Astrocyte (in vitro differentiated cells and primary cell): ENCODE measurements around the gene KRT86. TPM values are rescaled to one million over a fixed set of nuclear protein-coding genes. Genes with fewer than 3 reads are reported as not detected.

Experiments used
- DNase-seq: peaks from one replicate; pipeline ENCODE4 v3.0.0-alpha.2; 2010; ENCODE audit warnings: low read depth
- FAIRE-seq: peaks from 2 replicates; lab custom pipeline; 2011; peaks lifted over from hg19 to GRCh38; lab: Jason Lieb, UNC
- H2AFZ ChIP-seq: 2 replicates; pipeline ENCODE4 v1.6.0; 2012; ENCODE audit warnings: low read depth, low read length, inconsistent platforms
- H3K27ac ChIP-seq: 2 replicates; pipeline ENCODE4 v1.5.1; 2011; ENCODE audit warnings: low read depth, low read length, inconsistent platforms
- H3K27me3 ChIP-seq: 2 replicates; pipeline ENCODE4 v1.6.0; 2011; ENCODE audit warnings: low read length, inconsistent platforms; ENCODE audit not compliant: insufficient read depth
- H3K36me3 ChIP-seq: 2 replicates; pipeline ENCODE4 v1.5.1; 2011; ENCODE audit warnings: low read length, inconsistent platforms; ENCODE audit not compliant: insufficient read depth
- H3K4me1 ChIP-seq: 2 replicates; pipeline ENCODE4 v1.5.1; 2011; ENCODE audit warnings: low read length, inconsistent platforms; ENCODE audit not compliant: insufficient read depth
- H3K4me2 ChIP-seq: 2 replicates; pipeline ENCODE4 v1.6.0; 2012; ENCODE audit warnings: low read length, inconsistent platforms
- H3K4me3 ChIP-seq: 2 replicates; pipeline ENCODE4 v1.5.1; 2011; ENCODE audit warnings: low read depth, mild to moderate bottlenecking, low read length, inconsistent platforms; ENCODE audit not compliant: insufficient read depth
- H3K79me2 ChIP-seq: 2 replicates; pipeline ENCODE4 v1.6.0; 2012; ENCODE audit warnings: mild to moderate bottlenecking, low read length, inconsistent platforms; ENCODE audit not compliant: insufficient read depth
- H3K9ac ChIP-seq: 2 replicates; pipeline ENCODE4 v1.6.0; 2012; ENCODE audit warnings: mild to moderate bottlenecking, low read length, inconsistent platforms
- H3K9me3 ChIP-seq: 2 replicates; pipeline ENCODE4 v1.5.1; 2012; ENCODE audit warnings: low read depth, mild to moderate bottlenecking, low read length, inconsistent platforms; ENCODE audit not compliant: insufficient read depth
- H4K20me1 ChIP-seq: 2 replicates; pipeline ENCODE4 v1.6.0; 2012; ENCODE audit warnings: low read length, inconsistent platforms; ENCODE audit not compliant: insufficient read depth
- H3K27ac Mint-ChIP-seq: one replicate; pipeline ENCODE4 v1.8.0; 2021; ENCODE audit warnings: mild to moderate bottlenecking, mixed read lengths; ENCODE audit not compliant: unreplicated experiment
- H3K27me3 Mint-ChIP-seq: one replicate; pipeline ENCODE4 v1.8.0; 2021; ENCODE audit warnings: low read depth, mixed read lengths; ENCODE audit not compliant: unreplicated experiment
- H3K36me3 Mint-ChIP-seq: one replicate; pipeline ENCODE4 v1.8.0; 2021; ENCODE audit warnings: low read depth, mixed read lengths; ENCODE audit not compliant: unreplicated experiment
- H3K4me1 Mint-ChIP-seq: one replicate; pipeline ENCODE4 v1.8.0; 2021; ENCODE audit warnings: low read depth, mixed read lengths; ENCODE audit not compliant: unreplicated experiment
- H3K4me3 Mint-ChIP-seq: one replicate; pipeline ENCODE4 v1.8.0; 2021; ENCODE audit warnings: mild to moderate bottlenecking, moderate library complexity, mixed read lengths; ENCODE audit not compliant: unreplicated experiment
- H3K9me3 Mint-ChIP-seq: one replicate; pipeline ENCODE4 v1.8.0; 2021; ENCODE audit warnings: mild to moderate bottlenecking, mixed read lengths; ENCODE audit not compliant: unreplicated experiment
- EZH2 ChIP-seq: IDR thresholded peaks from 2 replicates; pipeline ENCODE4 v1.6.1; 2012; ENCODE audit warnings: mild to moderate bottlenecking, low read length, inconsistent platforms; ENCODE audit not compliant: insufficient read depth
- total RNA-seq: library from RNA; stranded (reverse); gene quantifications from 2 replicates; pipeline ENCODE4 v1.2.1, GENCODE V29; 2021
- TF ChIP-seq, protein P1 (sequence below): IDR thresholded peaks from 2 replicates; pipeline ENCODE4 v1.5.1; 2011; ENCODE audit warnings: low read depth, mild to moderate bottlenecking, inconsistent platforms, low read length, moderate library complexity; ENCODE audit not compliant: insufficient read depth

Gene KRT86
- total RNA-seq, 1 donor from 2014 or later: 0.43 TPM

DNA sequence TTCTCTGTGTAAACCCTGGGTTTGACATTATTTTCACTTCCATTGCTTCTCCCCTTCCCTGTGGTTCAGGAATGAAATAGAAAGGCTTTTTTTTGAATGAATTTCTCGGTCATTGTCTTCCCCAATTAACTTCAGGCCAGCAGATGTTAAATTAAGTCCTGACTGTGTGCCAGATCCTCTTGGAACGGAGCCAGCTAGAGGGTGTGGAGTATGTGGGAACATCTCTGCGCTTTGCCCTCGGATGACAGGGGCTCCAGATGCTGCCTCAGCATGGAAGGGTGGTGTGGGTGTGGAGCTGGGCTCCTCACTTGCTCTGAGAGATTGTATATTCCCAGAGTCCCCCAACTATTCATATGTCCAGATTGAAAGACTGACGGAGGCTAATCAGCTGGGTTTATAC, 79.8 kb downstream of the KRT86 start:
- Histone ChIP-seq H3K9me3 (no peaks in the 10 kb centered on the region), H3K4me1 (no peaks in the 10 kb centered on the region), H3K9ac (no peak overlapping the region), H3K79me2 (no peaks in the 10 kb centered on the region), H2AFZ (no peak overlapping the region), H3K27ac (no peak overlapping the region), H3K36me3 (no peaks in the 10 kb centered on the region), H4K20me1 (no peaks in the 10 kb centered on the region), H3K4me2 (no peak overlapping the region), H3K4me3 (no peak overlapping the region), H3K27me3 (peaks cover 41% of the 10 kb centered on the region)
- FAIRE-seq (no peak), DNase-seq (no peak)
- H3K9me3 Mint-ChIP-seq: no peaks in the 10 kb centered on the region
- TF ChIP-seq, protein P1, sequence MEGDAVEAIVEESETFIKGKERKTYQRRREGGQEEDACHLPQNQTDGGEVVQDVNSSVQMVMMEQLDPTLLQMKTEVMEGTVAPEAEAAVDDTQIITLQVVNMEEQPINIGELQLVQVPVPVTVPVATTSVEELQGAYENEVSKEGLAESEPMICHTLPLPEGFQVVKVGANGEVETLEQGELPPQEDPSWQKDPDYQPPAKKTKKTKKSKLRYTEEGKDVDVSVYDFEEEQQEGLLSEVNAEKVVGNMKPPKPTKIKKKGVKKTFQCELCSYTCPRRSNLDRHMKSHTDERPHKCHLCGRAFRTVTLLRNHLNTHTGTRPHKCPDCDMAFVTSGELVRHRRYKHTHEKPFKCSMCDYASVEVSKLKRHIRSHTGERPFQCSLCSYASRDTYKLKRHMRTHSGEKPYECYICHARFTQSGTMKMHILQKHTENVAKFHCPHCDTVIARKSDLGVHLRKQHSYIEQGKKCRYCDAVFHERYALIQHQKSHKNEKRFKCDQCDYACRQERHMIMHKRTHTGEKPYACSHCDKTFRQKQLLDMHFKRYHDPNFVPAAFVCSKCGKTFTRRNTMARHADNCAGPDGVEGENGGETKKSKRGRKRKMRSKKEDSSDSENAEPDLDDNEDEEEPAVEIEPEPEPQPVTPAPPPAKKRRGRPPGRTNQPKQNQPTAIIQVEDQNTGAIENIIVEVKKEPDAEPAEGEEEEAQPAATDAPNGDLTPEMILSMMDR: no peak
- no peak for TF ChIP-seq EZH2
- peaks cover 58% of the 10 kb centered on the region for H3K27me3 Mint-ChIP-seq
- no peaks in the 10 kb centered on the region for H3K36me3 Mint-ChIP-seq
- H3K27ac Mint-ChIP-seq: no peak overlapping the region
- H3K4me3 Mint-ChIP-seq: no peak overlapping the region
- peaks cover 2% of the 10 kb centered on the region for H3K4me1 Mint-ChIP-seq

DNA sequence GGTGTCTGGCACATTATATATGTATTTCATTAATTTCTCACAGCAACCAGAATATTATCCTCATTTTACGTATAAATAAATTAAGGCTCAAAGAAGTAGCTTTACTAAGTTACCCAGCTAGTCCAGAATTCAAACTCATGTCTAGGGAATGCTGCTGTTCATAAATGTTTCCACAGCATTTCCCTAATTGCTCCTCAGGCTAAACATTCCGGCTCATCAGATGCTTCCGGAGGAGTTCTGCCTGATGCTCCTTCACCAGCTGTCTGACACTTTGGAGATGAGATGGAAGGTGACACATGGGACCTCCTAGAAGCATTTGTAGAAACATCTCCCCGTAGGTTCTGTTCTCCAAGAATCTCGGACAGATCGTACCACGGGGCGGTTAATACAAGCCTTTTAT, 80.7 kb downstream of the KRT86 start:
- DNase-seq: no peak
- H3K9me3 ChIP-seq: no peaks in the 10 kb centered on the region
- no peaks in the 10 kb centered on the region for H3K79me2 ChIP-seq
- H3K4me1 ChIP-seq: no peaks in the 10 kb centered on the region
- no peak overlapping the region for H3K27ac ChIP-seq
- no peaks in the 10 kb centered on the region for H3K36me3 Mint-ChIP-seq
- H3K4me3 Mint-ChIP-seq: no peak overlapping the region
- no peaks in the 10 kb centered on the region for H3K9me3 Mint-ChIP-seq
- no peaks in the 10 kb centered on the region for H3K4me1 Mint-ChIP-seq
- H3K36me3 ChIP-seq: no peaks in the 10 kb centered on the region
- no peak overlapping the region for H3K27ac Mint-ChIP-seq
- no peak overlapping the region for H2AFZ ChIP-seq
- TF ChIP-seq, protein P1: no peak
- no peak for TF ChIP-seq EZH2
- peaks cover 41% of the 10 kb centered on the region for H3K27me3 ChIP-seq
- H3K9ac ChIP-seq: no peak overlapping the region
- H3K27me3 Mint-ChIP-seq: peaks cover 63% of the 10 kb centered on the region
- H4K20me1 ChIP-seq: no peaks in the 10 kb centered on the region
- no peak overlapping the region for H3K4me3 ChIP-seq
- H3K4me2 ChIP-seq: no peak overlapping the region
- no peak for FAIRE-seq

DNA sequence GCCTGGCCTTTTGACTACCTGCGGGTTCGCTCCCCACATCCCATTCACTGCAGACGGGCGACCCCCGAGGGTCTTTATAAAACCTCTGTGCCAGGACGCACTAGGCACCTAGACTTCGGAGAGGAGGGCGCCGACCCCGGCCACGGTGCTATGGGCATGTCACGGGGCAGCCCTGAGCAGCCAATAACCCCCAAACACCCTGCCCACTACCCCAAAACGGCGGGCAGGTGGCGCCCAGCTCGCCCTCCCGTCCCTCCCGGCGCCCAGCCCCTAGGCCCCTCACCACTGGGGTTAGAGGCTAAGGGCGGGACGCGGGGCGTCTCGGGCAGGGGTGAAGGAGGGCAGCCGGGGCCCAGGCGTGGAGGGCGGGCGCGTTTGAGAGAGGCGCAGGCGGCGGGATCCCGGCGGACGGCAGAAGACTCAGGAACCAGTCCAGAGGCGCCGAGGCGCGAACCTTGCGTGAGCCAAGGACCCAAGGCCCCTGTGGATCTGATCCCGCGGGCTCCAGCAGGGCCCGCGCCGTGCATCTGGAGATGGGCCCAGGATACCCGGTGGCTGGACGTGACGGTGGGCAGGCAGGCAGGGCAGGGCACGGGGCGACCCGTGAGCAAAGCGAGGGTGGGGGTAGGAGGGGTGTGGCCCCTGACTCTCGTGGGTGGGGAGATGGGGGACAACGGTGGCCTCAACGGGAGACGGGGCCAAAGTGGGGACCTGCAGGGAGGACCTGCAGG, 81.8 kb downstream of the KRT86 start:
- Histone ChIP-seq H3K4me1 (no peaks in the 10 kb centered on the region), H3K4me3 (no peak overlapping the region), H3K4me2 (no peak overlapping the region), H4K20me1 (no peaks in the 10 kb centered on the region), H3K79me2 (no peaks in the 10 kb centered on the region), H2AFZ (no peak overlapping the region), H3K9me3 (no peaks in the 10 kb centered on the region), H3K27ac (no peak overlapping the region), H3K36me3 (no peaks in the 10 kb centered on the region), H3K9ac (no peak overlapping the region), H3K27me3 (peaks cover 35% of the 10 kb centered on the region)
- Mint-ChIP-seq H3K4me3 (peak overlapping the region; percentile 8), H3K27ac (no peak overlapping the region), H3K36me3 (no peaks in the 10 kb centered on the region), H3K27me3 (peaks cover 61% of the 10 kb centered on the region), H3K9me3 (no peaks in the 10 kb centered on the region), H3K4me1 (no peaks in the 10 kb centered on the region)
- TF ChIP-seq EZH2: no peak
- TF ChIP-seq, protein P1: no peak
- FAIRE-seq (no peak), DNase-seq (no peak)
